Measurements from ENCODE around the gene GNAL. TPM values are rescaled to one million over a fixed set of nuclear protein-coding genes. Genes with fewer than 3 reads are reported as not detected.

The GNAL gene
- total RNA-seq, 2 donors from 2014 or later: 16.9 to 27.9 TPM

DNA sequence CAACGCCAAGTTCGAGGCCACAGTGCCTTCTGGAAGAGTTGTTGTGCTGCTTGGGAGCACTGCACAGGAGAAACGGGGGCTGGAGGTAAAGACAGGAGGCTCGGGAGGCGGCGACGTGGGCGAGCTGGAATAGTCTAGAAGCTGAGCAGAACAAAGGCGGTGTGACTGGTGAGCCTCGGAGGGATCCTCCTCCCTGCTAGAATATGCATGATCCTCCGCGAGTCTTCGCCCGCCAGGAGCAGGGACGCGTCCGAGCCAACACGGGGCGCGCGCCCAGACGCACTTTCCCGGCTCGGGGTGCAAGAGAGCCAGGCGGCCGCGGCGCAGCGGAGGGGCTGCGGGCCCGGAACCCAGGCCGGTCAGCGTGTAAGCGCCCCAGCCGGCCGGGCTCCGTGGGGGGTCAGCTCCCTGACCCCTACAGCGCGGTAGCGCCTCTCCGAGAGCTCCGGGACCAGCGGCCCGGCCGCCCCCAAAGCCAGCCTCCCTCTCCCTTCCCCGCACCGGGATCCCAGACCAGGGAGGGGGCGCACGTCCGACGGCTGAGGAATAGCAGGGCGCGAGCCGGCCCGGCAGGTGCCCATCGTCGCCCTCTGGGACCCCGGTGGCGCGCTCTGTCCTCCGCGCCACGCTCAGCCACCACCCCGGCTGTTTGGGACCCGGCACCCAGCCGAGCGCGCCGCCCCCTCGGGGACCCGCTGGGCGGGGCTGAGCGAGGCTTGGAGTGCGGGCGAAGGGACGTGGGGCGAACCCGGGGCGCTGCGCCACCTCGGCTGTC, 62.5 kb downstream of the GNAL start:
- intact Hi-C loops (cut with DNase I): no loop called here
- no peak for DNase-seq (ENCODE audit: low spot score)

DNA sequence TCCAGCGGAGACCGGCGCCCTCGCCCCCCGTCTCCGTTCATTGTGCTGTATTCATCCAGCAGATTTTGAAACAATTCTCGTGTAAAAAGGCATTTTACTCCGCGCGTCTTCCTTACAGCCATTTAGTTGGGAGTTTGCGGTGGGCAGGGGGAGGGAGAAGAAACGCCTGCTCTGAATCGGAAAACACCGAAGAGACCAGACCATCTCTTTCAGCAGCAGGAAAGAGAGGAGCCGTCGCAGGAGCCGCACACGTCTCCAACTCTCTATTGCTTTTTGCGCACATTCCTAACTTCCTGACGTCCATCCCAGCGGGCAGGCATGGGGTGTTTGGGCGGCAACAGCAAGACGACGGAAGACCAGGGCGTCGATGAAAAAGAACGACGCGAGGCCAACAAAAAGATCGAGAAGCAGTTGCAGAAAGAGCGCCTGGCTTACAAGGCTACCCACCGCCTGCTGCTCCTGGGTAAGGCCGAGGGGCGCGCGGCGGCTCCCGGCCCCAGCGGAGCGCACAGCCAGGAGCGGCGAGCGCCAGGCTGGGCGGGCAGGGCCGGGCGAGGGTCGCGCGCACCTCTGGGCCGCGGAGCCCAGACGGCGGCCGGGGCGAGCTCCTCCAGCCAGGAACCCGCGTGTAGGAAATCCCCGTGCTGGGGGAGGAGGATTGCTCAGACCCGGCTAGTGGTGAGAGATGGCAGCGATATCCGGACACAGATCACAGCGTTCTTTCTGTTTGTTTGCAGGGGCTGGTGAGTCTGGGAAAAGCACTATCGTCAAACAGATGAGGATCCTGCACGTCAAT, 63.2 kb downstream of the GNAL start:
- no peak for DNase-seq (ENCODE audit: low spot score)
- intact Hi-C loops (cut with DNase I): no loop called here

DNA sequence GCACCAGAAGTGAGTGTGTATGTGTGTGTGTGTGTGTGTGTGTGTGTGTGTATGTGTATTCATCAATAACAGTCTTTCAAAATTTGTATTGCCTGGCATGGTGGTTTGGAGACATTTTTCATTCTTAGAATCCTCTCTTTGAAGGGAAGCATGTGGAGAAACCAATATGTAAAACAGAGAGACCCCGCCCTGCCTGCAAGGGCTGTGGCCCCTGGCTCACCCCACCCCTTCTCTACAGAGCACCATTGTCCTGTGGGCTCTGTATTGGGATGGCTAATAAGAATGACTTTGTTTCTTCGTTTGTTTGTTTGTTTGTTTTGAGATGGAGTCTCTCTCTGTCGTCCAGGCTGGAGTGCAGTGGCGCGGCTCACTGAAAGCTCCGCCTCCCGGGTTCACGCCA, 65.9 kb downstream of the GNAL start:
- intact Hi-C loops (cut with DNase I): no loop called here
- DNase-seq (ENCODE audit: low spot score): no peak

DNA sequence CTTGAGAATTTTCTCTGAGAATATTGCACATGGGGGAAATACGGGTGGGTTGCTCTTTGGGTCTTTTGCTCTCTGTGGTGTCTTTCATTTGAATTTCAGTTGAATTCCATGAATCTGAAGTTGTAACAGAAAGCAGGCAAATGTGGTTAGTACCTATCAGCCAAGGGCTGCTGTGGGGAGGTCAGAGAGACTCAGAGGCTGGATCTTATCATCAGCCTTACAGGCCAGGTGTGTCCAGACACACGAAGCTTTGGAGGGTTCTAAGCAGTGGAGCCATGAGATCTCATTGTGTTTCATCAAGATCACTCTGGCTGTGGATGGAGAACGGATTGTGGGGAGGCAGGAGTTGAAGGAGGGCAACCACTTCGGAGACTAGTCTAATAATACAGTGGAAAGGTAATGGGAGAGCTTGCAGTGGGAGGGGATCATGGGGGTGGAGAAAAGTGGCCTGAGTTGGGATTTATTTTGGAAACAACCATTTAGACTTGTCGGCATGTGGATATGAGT, 68.1 kb downstream of the GNAL start:
- intact Hi-C loops (cut with DNase I): no loop called here
- DNase-seq (ENCODE audit: low spot score): no peak

DNA sequence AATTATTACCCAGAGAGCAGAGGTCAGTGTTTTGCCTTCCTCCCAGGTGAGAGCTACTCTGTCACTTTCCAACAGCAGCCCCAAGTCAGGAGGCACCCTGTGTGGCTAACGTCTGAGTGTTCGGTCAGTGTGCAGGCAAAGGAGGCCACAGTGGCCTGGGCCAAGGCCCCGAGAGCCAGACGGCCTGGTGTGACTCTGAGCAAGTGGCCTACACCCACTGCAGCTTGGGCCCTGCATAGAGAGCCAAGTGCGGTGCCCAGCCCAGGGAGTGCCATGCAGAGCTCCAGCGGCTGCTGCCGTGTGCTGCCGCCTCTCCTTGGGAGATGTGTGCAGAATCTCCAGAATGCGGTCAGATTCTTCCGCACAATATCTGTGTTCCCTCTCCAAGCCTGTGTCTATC, 70.4 kb downstream of the GNAL start:
- intact Hi-C loops (cut with DNase I): no loop called here
- DNase-seq (ENCODE audit: low spot score): peak; percentile 68

DNA sequence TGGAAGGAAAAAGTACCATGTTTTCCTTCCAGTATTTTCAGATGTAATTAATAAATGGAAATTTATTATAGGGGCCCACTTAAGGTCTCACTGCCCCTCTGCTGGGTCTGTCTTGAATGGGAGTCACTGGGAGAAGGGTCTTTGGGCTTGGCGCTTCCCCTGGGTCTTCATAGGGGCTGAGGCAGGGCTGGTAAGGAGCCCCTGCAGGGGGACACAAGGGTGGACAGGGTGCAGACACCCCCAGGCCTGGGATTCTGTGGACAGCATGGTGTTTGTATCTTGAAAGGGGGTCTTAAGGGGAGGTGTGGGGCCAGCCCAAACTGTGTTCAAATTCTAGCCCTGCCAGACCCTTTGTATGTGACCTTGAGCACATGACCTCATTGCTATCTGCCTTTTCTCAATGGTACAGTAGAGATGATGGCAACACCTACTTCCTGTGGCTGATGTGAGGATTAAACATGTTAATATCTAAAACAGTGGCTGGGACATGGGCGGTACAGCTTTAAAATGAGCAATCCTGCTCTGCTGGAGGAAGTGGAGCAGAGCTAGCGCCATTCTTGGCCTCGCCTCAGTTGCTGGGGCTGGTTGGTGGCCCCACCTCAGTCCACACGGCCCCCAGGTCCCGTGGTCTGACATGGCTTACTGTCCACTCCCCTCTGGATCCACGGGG, 71.6 kb downstream of the GNAL start:
- DNase-seq (ENCODE audit: low spot score): no peak
- intact Hi-C loops (cut with DNase I): no loop called here

DNA sequence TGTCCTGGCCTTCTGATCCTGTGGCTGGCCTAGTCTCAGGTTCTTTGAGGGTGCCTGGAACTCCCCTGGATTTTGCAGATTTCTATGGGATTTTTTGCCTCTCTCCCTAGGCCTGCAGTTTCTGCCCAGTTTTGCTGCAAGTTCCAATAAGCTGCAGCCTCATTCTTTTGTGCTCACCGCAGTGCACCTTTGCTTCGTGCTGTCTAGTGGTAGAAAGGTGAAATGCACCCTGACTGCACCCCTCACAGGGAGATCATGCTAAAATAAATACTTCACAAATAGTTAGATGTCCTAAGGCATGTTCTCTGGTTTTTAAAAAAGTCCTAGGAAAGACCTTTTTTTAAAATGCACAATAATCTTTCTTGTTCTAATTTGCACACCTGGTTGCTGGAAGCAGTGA, 72.5 kb downstream of the GNAL start:
- intact Hi-C loops (cut with DNase I): no loop called here

DNA sequence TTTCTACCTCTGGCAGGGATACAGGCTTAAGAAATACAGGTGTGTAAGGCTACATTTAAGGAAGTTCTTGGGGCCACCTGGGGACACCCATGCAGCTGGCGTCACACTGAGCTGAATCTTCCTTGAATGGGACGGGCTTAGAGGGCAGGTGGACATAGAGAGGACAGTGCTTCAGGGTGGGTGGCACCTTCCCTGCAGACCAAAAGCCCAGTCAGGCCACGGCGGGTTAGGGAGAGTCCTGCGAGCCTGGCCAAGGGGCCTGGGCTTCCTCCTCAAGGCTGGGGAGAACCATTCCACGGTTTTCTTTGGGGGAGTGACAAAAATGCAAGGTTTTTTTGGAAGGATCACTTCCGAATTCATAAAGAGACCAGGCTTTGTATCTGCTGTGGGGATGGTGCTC, 73.4 kb downstream of the GNAL start:
- no peak for DNase-seq (ENCODE audit: low spot score)
- intact Hi-C loops (cut with DNase I): no loop called here

More for the DNA sequence above, 72.5 kb downstream of the GNAL start:
- no peak for DNase-seq (ENCODE audit: low spot score)

DNA sequence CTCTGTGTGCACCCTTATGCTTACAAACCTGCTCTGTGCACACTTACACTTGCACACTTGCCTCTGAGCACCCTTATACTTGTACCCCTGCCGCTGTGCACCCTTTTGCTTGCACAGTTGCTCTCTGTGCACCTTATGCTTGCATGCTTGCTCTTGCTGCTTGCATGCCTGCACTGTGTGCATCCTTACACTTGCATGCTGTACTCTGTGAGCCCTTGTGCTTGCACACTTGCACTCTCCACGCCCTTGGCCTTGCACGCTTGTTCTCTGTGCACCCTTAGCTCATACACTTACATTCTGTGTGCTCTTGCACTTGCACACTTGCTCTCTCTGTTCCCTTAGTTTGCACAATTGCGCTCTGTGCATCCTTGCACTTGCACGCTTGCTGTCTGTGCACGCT, 78.3 kb downstream of the GNAL start:
- no peak for DNase-seq (ENCODE audit: low spot score)
- intact Hi-C loops (cut with DNase I): no loop called here

DNA sequence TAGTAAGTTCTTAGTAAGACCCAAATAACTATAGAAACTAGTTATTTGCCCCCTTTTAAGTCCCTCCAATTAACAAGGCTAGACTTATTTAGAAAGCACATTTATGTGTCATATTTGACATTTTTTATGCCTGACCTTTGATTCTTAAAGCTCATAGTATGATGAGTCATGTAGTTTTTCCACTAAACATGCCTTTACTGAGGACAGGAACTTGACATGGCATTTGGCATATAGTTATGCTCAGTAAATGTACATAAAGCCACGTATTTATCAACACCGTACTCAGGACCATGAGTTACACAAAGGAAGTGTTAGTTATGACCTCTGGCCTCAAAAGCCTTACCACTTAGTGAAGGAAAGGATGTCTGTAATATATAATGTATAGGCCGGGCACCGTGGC, 78.9 kb downstream of the GNAL start:
- DNase-seq (ENCODE audit: low spot score): no peak
- intact Hi-C loops (cut with DNase I): no loop called here

DNA sequence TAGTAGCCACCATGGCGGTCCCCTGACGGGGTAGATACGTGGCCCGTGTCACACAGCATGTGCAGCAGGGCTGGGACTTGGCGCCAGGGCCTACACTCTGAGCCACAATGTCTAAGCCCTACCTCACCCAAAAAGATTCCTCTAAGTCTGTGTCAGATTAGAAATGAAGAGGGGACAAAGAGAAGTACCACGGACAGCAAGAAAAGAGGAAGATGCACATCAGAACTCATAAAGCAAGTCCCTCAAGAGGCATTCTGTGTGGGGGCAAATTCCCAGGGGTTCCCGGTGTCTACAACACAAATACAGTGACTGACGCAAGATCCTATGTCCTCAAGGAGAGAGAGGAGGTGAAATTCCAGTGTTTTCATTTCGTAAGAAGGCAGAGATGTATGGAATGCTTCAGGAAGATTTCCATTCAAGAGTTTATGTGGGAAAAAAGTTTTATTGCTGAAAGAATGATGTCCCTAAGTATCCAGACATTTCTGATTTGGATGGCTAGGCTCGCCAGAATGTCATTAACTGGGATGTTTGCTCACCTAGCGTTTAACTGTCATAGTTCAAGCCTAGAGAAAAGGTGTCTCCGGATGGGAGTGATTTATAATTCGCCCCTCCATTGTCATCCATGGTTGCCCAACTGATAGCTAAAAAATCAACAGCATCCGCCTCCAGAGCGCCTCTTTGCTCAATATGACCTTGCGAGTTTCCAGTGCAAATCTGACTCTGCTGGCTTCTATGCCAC, 86.5 kb downstream of the GNAL start:
- no peak for DNase-seq (ENCODE audit: low spot score)
- intact Hi-C loops (cut with DNase I): no loop called here

DNA sequence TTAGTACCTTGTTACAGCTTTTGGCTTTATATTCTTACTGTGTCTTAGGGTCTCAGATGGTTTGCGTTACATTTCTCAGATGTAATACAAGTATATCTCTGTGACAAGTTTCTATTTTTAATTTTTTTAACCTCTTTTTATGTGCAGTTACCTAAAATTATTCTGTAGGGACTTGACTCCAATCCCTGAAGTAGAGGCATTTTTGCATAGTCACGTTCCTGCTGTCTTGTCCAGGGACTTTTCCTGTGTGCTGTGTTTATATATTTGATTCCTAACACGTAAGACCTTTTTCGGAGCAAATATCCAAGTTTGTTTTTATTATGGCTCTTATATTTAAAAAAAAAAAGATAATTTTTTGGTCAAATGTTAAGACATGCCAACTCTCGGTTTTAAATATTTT, 91.0 kb downstream of the GNAL start:
- no peak for DNase-seq (ENCODE audit: low spot score)
- intact Hi-C loops (cut with DNase I): loop anchor here in 1 of 2 donors (5.0 kb wide), 1 partner anchor 472 kb away; the partner anchor contains the start of gene CIDEA

DNA sequence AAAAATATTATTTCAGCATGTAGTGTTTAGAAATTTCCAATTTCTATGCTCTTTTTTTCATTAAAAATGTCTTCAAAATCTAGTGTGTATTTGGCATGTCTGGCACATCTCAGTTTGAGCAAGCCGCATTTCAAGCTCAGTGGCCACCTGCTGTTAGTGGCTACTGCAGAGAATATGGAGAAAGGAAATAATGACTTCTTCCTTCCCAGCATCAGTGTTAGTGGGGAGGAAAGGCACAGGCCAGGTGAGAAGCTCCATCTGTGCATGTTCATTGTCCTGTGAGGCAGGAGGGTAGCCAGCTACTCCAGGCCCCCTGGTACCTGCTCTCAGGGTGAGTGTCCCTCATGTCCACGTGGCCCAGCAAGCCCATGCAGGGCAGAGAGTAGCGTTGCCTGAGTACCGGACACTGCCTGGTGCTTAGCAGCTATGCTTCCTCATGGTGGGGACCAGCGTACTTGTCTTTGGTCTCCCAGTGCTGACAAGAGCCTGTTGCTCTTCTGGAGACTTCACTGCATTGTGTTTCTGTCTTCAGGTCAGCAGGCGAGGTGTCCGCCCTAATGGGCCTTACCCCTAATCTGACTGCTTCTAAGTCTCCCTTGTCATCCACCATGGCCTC, 94.8 kb downstream of the GNAL start:
- DNase-seq (ENCODE audit: low spot score): no peak
- intact Hi-C loops (cut with DNase I): loop anchor here in 1 of 2 donors (5.0 kb wide), 1 partner anchor 468 kb away; the partner anchor contains the start of gene CIDEA

DNA sequence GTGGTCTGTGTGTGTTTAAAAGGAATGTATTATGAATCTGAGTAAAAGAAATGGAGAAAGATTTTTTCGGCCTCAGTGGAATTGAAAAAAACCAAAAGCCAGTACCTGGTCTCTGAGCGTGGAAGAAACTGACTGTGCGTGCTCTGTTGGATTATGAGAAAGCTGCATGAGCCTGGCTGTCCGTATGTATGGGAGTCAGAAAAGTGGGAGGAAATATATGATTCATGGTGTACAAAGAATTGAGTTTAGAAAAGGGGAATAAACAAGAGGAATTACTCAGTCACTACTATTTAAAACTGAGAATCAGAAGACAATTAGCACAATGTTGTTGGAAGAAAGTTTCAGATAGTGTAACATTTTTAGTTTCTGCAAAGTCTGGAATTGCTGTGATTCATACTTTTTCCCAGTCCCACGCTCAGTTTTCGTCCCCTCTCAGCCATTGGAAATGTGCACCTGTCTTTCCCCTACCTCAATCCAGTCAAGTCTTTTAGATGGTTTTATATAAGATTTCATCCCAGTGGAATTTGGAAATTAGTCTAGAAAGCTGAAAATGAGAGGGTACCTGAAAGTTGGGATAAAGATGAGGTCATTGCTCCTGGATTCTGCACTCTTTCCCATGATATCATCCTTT, 95.7 kb downstream of the GNAL start:
- intact Hi-C loops (cut with DNase I): loop anchor here in 1 of 2 donors (5.0 kb wide), 1 partner anchor 468 kb away; the partner anchor contains the start of gene CIDEA
- DNase-seq (ENCODE audit: low spot score): no peak

DNA sequence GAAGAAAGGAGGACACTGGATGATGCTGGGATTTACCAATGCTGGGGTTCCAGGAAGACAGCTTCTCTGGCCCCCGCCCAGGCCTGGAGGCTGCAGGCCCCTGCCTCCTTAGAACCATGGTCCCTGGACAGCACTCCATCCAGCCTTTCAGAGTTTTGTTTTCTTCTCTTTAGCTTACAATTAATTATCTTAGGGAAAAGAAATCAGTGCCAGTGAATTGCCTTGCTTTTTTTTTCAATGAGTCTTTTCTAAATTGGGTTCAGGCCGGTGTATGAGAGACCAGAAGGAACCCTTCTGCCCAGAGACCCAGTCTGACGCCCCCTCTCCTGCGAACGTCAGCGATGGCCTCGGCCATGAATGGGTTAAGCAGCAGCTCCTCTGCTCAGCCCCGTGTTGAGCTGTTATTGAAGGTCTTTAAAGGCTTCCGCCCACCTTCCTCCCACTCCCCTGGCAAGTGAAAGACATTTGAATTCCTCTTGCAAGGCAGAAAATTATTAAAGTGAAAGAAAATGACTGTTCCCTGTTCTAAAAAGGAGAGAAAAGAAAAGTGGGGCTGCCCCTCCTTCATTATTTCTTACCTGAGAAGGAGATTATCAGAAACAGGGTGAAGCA, 96.5 kb downstream of the GNAL start:
- intact Hi-C loops (cut with DNase I): no loop called here
- DNase-seq (ENCODE audit: low spot score): no peak

DNA sequence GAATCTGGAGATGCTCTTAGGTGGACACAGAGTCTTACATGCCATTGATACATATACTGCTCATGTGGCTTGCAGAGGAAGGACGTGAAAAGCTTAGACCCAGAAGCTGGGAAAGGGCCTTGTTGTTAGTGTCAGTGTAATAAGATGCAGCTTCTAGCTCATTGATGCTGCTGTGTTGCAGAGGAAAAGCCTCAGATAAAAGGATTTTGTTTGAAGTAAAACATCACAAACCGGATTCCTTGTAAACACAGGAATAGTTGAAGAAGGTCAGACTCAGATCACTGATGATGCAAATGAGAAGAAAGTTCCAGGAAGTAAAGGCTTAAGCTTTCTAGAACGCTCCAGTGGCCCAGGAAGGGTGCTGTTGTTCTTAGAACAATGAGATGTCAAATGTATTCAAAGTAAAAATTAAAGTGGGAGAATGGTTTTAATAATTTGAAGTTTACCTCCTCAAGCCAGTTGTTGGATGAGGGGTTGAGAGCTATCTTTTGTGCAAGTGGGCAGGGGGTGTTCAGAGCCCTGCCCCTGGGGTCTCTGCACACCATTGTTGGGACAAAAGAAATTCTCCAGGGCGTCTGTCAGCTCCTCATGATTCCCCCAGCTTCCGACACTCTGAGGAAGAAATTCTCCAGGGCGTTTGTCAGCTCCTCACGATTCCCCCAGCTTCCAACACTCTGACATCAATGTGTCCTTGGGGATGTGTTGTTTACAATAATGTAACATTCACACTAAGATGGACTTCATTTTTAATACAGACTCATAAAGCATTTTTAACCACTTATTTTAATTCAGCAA, 100.8 kb downstream of the GNAL start:
- intact Hi-C loops (cut with DNase I): no loop called here

DNA sequence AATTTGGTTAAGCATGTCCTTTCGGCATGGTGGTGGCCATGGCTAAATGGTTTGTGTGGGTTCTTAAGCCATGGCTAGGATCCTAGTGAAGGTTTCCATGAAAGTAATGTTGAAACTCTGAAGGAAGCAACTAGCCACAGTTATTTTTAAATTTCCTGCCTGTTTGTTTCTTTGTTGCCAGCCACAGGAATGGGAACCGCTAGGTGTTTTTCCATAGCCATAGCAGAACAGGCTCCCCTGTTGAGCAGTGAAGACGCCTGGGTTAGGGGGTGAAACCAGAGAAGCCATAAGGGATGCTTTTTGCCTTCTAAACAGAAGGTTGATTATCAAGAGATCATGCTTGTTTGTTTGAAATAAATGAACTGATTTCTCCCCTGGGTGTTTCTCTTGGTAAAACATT, 102.1 kb downstream of the GNAL start:
- intact Hi-C loops (cut with DNase I): no loop called here

More for the DNA sequence above, 100.8 kb downstream of the GNAL start:
- DNase-seq (ENCODE audit: low spot score): no peak

More for the DNA sequence above, 102.1 kb downstream of the GNAL start:
- DNase-seq (ENCODE audit: low spot score): no peak

Data from posterior vena cava (tissue), 2 donors.